ENCODE data around the gene PDPK1. TPM values are rescaled to one million over a fixed set of nuclear protein-coding genes. Genes with fewer than 3 reads are reported as not detected.

Gene PDPK1
- total RNA-seq, 4 donors from 2014 or later, result 35.3 to 40.4 (median 39.0) TPM

- 92 to 97% methylated on average over 5 of the region's 5 CpGs for WGBS, 2 donors
- DNase-seq (ENCODE audit: low spot score in 2 of 2), result no peak
Observed at GRCh38 chr16:2494616-2495015, 43.2 kb upstream of the PDPK1 start.

GRCh38 chr16:2495041-2495440 is 42.8 kb upstream of the PDPK1 start:
- intact Hi-C loops (cut with DNase I; ENCODE audit: low total_unique reads), result no loop called here
- no peak for DNase-seq (ENCODE audit: low spot score in 2 of 2)
- 85 to 92% methylated on average over 5 of the region's 5 CpGs for WGBS, 2 donors
- no peak for TF ChIP-seq CTCF (IDR thresholded peaks at IDR 0.05)
- no peak for TF ChIP-seq POLR2A (IDR thresholded peaks at IDR 0.05)
- H3K4me3 ChIP-seq (ENCODE audit: low read depth, poor library complexity, severe bottlenecking), result no peak overlapping the region

More at GRCh38 chr16:2494616-2495015, 43.2 kb upstream of the PDPK1 start:
- intact Hi-C loops (cut with DNase I; ENCODE audit: low total_unique reads), result no loop called here
- TF ChIP-seq CTCF (IDR thresholded peaks at IDR 0.05) (no peak), POLR2A (IDR thresholded peaks at IDR 0.05) (no peak)
- H3K4me3 ChIP-seq (ENCODE audit: low read depth, poor library complexity, severe bottlenecking), result no peak overlapping the region

- no peak overlapping the region for H3K4me3 ChIP-seq (ENCODE audit: low read depth, poor library complexity, severe bottlenecking)
- 76 to 85% methylated on average over 59 to 60 of the region's 62 CpGs for WGBS, 2 donors
- TF ChIP-seq CTCF (IDR thresholded peaks at IDR 0.05) (no peak), POLR2A (IDR thresholded peaks at IDR 0.05) (no peak)
- no peak for DNase-seq (ENCODE audit: low spot score in 2 of 2)
- intact Hi-C loops (cut with DNase I; ENCODE audit: low total_unique reads), result no loop called here
Observed at GRCh38 chr16:2496223-2497115, 41.4 kb upstream of the PDPK1 start.

- WGBS, 2 donors, result 42 to 47% methylated on average over 18 to 21 of the region's 21 CpGs
- DNase-seq (ENCODE audit: low spot score in 2 of 2), result no peak
- no peak overlapping the region for H3K4me3 ChIP-seq (ENCODE audit: low read depth, poor library complexity, severe bottlenecking)
- intact Hi-C loops (cut with DNase I; ENCODE audit: low total_unique reads), result no loop called here
- TF ChIP-seq POLR2A (IDR thresholded peaks at IDR 0.05), result no peak
- no peak for TF ChIP-seq CTCF (IDR thresholded peaks at IDR 0.05)
Observed at GRCh38 chr16:2497116-2497630, 40.6 kb upstream of the PDPK1 start.

- WGBS, 2 donors, result 56 to 62% methylated on average over 17 to 24 of the region's 26 CpGs
- DNase-seq (ENCODE audit: low spot score in 2 of 2), result no peak
- TF ChIP-seq CTCF (IDR thresholded peaks at IDR 0.05) (no peak), POLR2A (IDR thresholded peaks at IDR 0.05) (no peak)
- intact Hi-C loops (cut with DNase I; ENCODE audit: low total_unique reads), result no loop called here
- H3K4me3 ChIP-seq (ENCODE audit: low read depth, poor library complexity, severe bottlenecking), result no peak overlapping the region
Observed at GRCh38 chr16:2497695-2498484, 39.9 kb upstream of the PDPK1 start.

All from lower leg skin (tissue), 4 donors.